A549 (cell line): ENCODE measurements around the gene SYCE3.

Experiments used
- CEBPB ChIP-seq, 2 experiments: fragments of >200 bp in 1 of 2; sonication (Bioruptor Twin) in 1 of 2; formaldehyde crosslinking in 1 of 2; IDR thresholded peaks; 2 replicates each; pipeline ENCODE4 v1.6.1; 2012 to 2016
- CHD2 ChIP-seq: fragments of 150-350 bp; IDR thresholded peaks from 2 replicates; pipeline ENCODE4 v1.6.1; 2014; ENCODE audit warnings: low read length; ENCODE audit not compliant: partially characterized antibody
- CTCF ChIP-seq: fragments of >200 bp; sonication (Bioruptor Twin); formaldehyde crosslinking; IDR thresholded peaks from 3 replicates; pipeline ENCODE4 v1.5.1; 2016
- ELK1 ChIP-seq: fragments of 150-350 bp; IDR thresholded peaks from 2 replicates; pipeline ENCODE4 v1.6.1; 2014; ENCODE audit warnings: low read depth, mild to moderate bottlenecking, low read length
- FOXS1 ChIP-seq: fragments of 250-450 bp; sonication (Bioruptor Pico); IDR thresholded peaks from 2 replicates; pipeline ENCODE4 v1.5.0; 2020; ENCODE audit warnings: mild to moderate bottlenecking, moderate library complexity
- GATA3 ChIP-seq: IDR thresholded peaks from 2 replicates; pipeline ENCODE4 v1.6.1; 2012; ENCODE audit warnings: borderline replicate concordance
- HOXA7 ChIP-seq: fragments of 250-450 bp; sonication (Bioruptor Pico); IDR thresholded peaks from 2 replicates; pipeline ENCODE4 v1.5.0; 2020; ENCODE audit warnings: mild to moderate bottlenecking, moderate library complexity
- MAX ChIP-seq: IDR thresholded peaks from 2 replicates; pipeline ENCODE4 v1.6.1; 2012
- MYC ChIP-seq: IDR thresholded peaks from 2 replicates; pipeline ENCODE4 v1.6.1; 2012; ENCODE audit warnings: mild to moderate bottlenecking, inconsistent platforms, low read length, improper control_type of control experiment, borderline replicate concordance
- NPAS2 ChIP-seq: fragments of 250-450 bp; sonication (Bioruptor Pico); IDR thresholded peaks from 2 replicates; pipeline ENCODE4 v1.8.0; 2022; ENCODE audit warnings: mild to moderate bottlenecking, moderate library complexity, borderline replicate concordance
- POLR2A ChIP-seq: IDR thresholded peaks from 2 replicates; pipeline ENCODE4 v1.6.1; 2012; ENCODE audit warnings: mild to moderate bottlenecking, low read length
- RAD21 ChIP-seq, 2 experiments: fragments of >200 bp in 1 of 2; sonication (Bioruptor Twin) in 1 of 2; formaldehyde crosslinking in 1 of 2; IDR thresholded peaks in 1 of 2; conservative IDR thresholded peaks in 1 of 2; 2 replicates in 1 of 2; 3 replicates in 1 of 2; pipeline ENCODE4 v1.6.1; 2012 to 2018; ENCODE audit warnings: inconsistent platforms in 1 of 2
- SMC3 ChIP-seq: fragments of >200 bp; sonication (Bioruptor Twin); formaldehyde crosslinking; IDR thresholded peaks from 3 replicates; pipeline ENCODE4 v1.6.1; 2018; ENCODE audit warnings: inconsistent platforms
- ZFP36 ChIP-seq: fragments of 450-650 bp; IDR thresholded peaks from 2 replicates; pipeline ENCODE4 v1.6.1; 2014; ENCODE audit warnings: borderline replicate concordance; ENCODE audit not compliant: partially characterized antibody

GRCh38 chr22:50573491-50574382 is 11.0 kb upstream of the SYCE3 start:
- TF ChIP-seq CHD2 (no peak), MAX (no peak), ELK1 (no peak), CTCF (no peak), NPAS2 (CRISPR knock-in tag) (no peak), SMC3 (no peak), RAD21 (conservative IDR thresholded peaks at IDR 0.05 in 1 of 2, IDR thresholded peaks at IDR 0.05 in 1 of 2) (no peak), MYC (no peak), GATA3 (no peak), POLR2A (no peak), CEBPB (IDR thresholded peaks at IDR 0.05) (no peak), FOXS1 (no peak), HOXA7 (no peak), ZFP36 (no peak)
